Measurements from ENCODE around the gene TMEM163. TPM values are rescaled to one million over a fixed set of nuclear protein-coding genes. Genes with fewer than 3 reads are reported as not detected.

TMEM163 gene
- total RNA-seq, 1 donor from 2014 or later = 0.18 TPM

DNA sequence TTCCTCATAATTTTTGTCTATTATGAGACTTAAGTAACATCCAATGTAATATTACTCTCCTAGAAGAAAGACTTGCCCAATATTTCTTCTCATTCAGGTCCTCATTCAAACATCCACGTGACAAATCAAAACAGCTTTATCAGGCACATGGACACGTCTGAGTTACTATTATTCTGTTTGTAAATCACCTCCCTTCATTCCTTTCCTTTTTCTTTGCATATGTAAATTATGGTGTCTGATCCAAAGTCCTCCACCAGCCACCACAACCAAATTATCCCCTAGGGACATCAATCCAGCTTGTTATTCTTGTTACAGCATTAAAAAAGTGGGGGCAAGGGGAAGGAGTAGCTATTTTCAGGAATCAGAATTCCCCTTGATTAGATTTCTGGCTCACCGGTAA is 7.1 kb downstream of the TMEM163 start:
- Mint-ChIP-seq H3K4me3 (ENCODE audit: unreplicated experiment) (no peak overlapping the region), H3K27me3 (ENCODE audit: low read depth, unreplicated experiment) (peaks cover 28% of the 10 kb centered on the region), H3K4me1 (ENCODE audit: low read depth, unreplicated experiment) (peaks cover 17% of the 10 kb centered on the region), H3K27ac (ENCODE audit: unreplicated experiment) (no peak overlapping the region), H3K9me3 (ENCODE audit: unreplicated experiment) (peaks cover 3% of the 10 kb centered on the region), H3K36me3 (ENCODE audit: low read depth, unreplicated experiment) (no peaks in the 10 kb centered on the region)
- Histone ChIP-seq H3K36me3 (ENCODE audit: insufficient read depth, low read length) (no peaks in the 10 kb centered on the region), H3K9me3 (ENCODE audit: insufficient read depth, low read depth, low read length) (no peaks in the 10 kb centered on the region), H3K4me1 (ENCODE audit: insufficient read depth, low read length) (peaks cover 9% of the 10 kb centered on the region), H3K79me2 (ENCODE audit: insufficient read depth, low read length) (no peaks in the 10 kb centered on the region), H2AFZ (ENCODE audit: low read depth, low read length) (no peak overlapping the region), H3K27ac (ENCODE audit: low read depth, low read length) (no peak overlapping the region), H4K20me1 (ENCODE audit: insufficient read depth, low read length) (no peaks in the 10 kb centered on the region), H3K4me3 (ENCODE audit: insufficient read depth, low read depth, low read length) (no peak overlapping the region), H3K27me3 (ENCODE audit: insufficient read depth, low read length) (peaks cover 9% of the 10 kb centered on the region), H3K4me2 (ENCODE audit: low read length) (peak overlapping the region; percentile 3), H3K9ac (ENCODE audit: low read length) (no peak overlapping the region)
- FAIRE-seq (no peak), DNase-seq (ENCODE audit: low read depth) (no peak)
- TF ChIP-seq EZH2 (IDR thresholded peaks at IDR 0.05; ENCODE audit: insufficient read depth, low read length) (no peak), CTCF (IDR thresholded peaks at IDR 0.05; ENCODE audit: insufficient read depth, low read depth, low read length) (no peak)

- no peaks in the 10 kb centered on the region for H4K20me1 ChIP-seq (ENCODE audit: insufficient read depth, low read length)
- no peak overlapping the region for H3K27ac ChIP-seq (ENCODE audit: low read depth, low read length)
- Mint-ChIP-seq H3K27me3 (ENCODE audit: low read depth, unreplicated experiment) (peaks cover 13% of the 10 kb centered on the region), H3K4me1 (ENCODE audit: low read depth, unreplicated experiment) (peaks cover 19% of the 10 kb centered on the region), H3K4me3 (ENCODE audit: unreplicated experiment) (no peak overlapping the region), H3K36me3 (ENCODE audit: low read depth, unreplicated experiment) (no peaks in the 10 kb centered on the region), H3K9me3 (ENCODE audit: unreplicated experiment) (peaks cover 3% of the 10 kb centered on the region), H3K27ac (ENCODE audit: unreplicated experiment) (no peak overlapping the region)
- H3K79me2 ChIP-seq (ENCODE audit: insufficient read depth, low read length) = no peaks in the 10 kb centered on the region
- TF ChIP-seq CTCF (IDR thresholded peaks at IDR 0.05; ENCODE audit: insufficient read depth, low read depth, low read length) (no peak), EZH2 (IDR thresholded peaks at IDR 0.05; ENCODE audit: insufficient read depth, low read length) (no peak)
- H3K36me3 ChIP-seq (ENCODE audit: insufficient read depth, low read length) = no peaks in the 10 kb centered on the region
- no peaks in the 10 kb centered on the region for H3K27me3 ChIP-seq (ENCODE audit: insufficient read depth, low read length)
- peak overlapping the region; percentile 67 for H3K4me2 ChIP-seq (ENCODE audit: low read length)
- no peak overlapping the region for H3K9ac ChIP-seq (ENCODE audit: low read length)
- no peaks in the 10 kb centered on the region for H3K9me3 ChIP-seq (ENCODE audit: insufficient read depth, low read depth, low read length)
- FAIRE-seq (no peak), DNase-seq (ENCODE audit: low read depth) (no peak)
- H2AFZ ChIP-seq (ENCODE audit: low read depth, low read length) = peak overlapping the region; percentile 72
- H3K4me1 ChIP-seq (ENCODE audit: insufficient read depth, low read length) = peaks cover 12% of the 10 kb centered on the region
- H3K4me3 ChIP-seq (ENCODE audit: insufficient read depth, low read depth, low read length) = no peak overlapping the region
Measured at GRCh38 chr2:134707330-134707676, 11.5 kb downstream of the TMEM163 start.

DNA sequence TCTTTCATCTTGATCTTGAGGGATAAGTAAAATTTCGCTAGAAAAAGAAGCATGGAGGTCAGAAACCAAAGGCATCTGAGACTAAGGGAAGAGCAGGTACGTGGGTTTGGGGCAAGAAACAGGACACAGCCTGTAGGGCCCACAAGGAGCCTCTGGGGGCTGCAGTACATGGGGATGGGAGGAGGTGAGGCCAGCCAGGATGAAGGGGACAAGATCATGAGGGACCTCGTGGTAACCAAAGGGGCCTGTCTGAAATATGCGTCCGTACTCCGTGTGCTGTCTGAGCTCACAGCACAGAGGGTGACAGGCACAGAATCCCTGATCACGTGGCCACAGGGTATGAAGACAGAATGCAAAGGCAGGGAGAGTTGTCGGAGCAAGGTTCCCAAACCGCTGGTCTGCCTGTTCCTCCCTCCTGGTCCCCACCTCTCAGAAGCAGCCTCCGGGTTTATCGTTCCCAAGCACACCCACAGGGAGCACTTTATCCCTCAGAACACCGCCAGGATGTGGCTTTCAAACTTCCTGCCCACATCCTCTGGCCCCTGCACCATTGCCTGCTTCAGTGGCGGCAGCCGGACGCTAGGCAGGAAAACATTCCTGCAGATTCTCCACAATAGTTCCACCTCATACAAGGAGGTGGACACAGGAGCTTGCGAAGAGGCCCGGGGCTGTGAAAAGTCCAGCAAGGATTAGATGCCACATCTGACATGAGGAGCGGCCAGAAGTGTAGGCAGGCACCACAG is 12.0 kb downstream of the TMEM163 start:
- TF ChIP-seq CTCF (IDR thresholded peaks at IDR 0.05; ENCODE audit: insufficient read depth, low read depth, low read length) (no peak), EZH2 (IDR thresholded peaks at IDR 0.05; ENCODE audit: insufficient read depth, low read length) (no peak)
- Mint-ChIP-seq H3K9me3 (ENCODE audit: unreplicated experiment) (peaks cover 3% of the 10 kb centered on the region), H3K27me3 (ENCODE audit: low read depth, unreplicated experiment) (peaks cover 13% of the 10 kb centered on the region), H3K4me1 (ENCODE audit: low read depth, unreplicated experiment) (peaks cover 13% of the 10 kb centered on the region), H3K36me3 (ENCODE audit: low read depth, unreplicated experiment) (no peaks in the 10 kb centered on the region), H3K27ac (ENCODE audit: unreplicated experiment) (peak overlapping the region; percentile 3), H3K4me3 (ENCODE audit: unreplicated experiment) (no peak overlapping the region)
- FAIRE-seq (no peak), DNase-seq (ENCODE audit: low read depth) (peak; percentile 10)
- H3K36me3 ChIP-seq (ENCODE audit: insufficient read depth, low read length) = no peaks in the 10 kb centered on the region
- no peaks in the 10 kb centered on the region for H3K27me3 ChIP-seq (ENCODE audit: insufficient read depth, low read length)
- H3K79me2 ChIP-seq (ENCODE audit: insufficient read depth, low read length) = no peaks in the 10 kb centered on the region
- peaks cover 12% of the 10 kb centered on the region for H3K4me1 ChIP-seq (ENCODE audit: insufficient read depth, low read length)
- no peaks in the 10 kb centered on the region for H4K20me1 ChIP-seq (ENCODE audit: insufficient read depth, low read length)
- no peak overlapping the region for H3K27ac ChIP-seq (ENCODE audit: low read depth, low read length)
- no peaks in the 10 kb centered on the region for H3K9me3 ChIP-seq (ENCODE audit: insufficient read depth, low read depth, low read length)
- peak overlapping the region; percentile 67 for H3K4me2 ChIP-seq (ENCODE audit: low read length)
- H3K9ac ChIP-seq (ENCODE audit: low read length) = no peak overlapping the region
- H2AFZ ChIP-seq (ENCODE audit: low read depth, low read length) = peak overlapping the region; percentile 72
- H3K4me3 ChIP-seq (ENCODE audit: insufficient read depth, low read depth, low read length) = no peak overlapping the region

Measured in astrocyte (in vitro differentiated cells and primary cell).